H1 (cell line): ENCODE data around the gene PRCD.

Experiments
- CREB1 ChIP-seq: IDR thresholded peaks from 2 replicates; pipeline ENCODE4 v1.6.1; 2012; ENCODE audit warnings: inconsistent platforms
- TF ChIP-seq, protein P1 (sequence below): IDR thresholded peaks from 2 replicates; pipeline ENCODE4 v1.6.1; 2012; ENCODE audit warnings: inconsistent platforms
- TF ChIP-seq, protein P2 (sequence below), 3 experiments: IDR thresholded peaks; 1 replicate in 2 of 3; 2 replicates in 1 of 3; pipeline versions ENCODE4 v1.5.1 to v1.6.1; 2011; ENCODE audit warnings: low read length in 3 of 3, mild to moderate bottlenecking in 3 of 3, inconsistent platforms in 2 of 3, low read depth in 1 of 3, moderate library complexity in 1 of 3; ENCODE audit not compliant: insufficient read depth in 1 of 3; ENCODE audit errors: control extremely low read depth in 1 of 3

DNA sequence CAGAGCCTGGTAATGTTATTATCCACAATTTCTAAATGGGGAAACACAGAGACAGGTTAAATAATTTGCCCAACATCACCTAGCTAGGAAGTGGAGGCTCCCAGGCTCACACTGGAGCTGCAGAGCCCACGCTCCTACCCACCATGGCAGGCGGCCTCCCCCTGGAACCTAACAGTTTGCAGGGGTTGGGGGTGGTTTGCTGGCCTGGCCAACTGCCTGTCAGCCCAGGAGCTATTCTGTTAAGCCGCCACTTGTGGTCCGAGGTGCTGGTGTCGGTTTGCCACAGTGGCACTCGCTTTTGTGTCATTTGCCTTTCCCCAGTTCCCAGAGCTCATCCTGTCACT, 3.6 kb downstream of the PRCD start:
- TF ChIP-seq CREB1 = no peak
- TF ChIP-seq, protein P1, sequence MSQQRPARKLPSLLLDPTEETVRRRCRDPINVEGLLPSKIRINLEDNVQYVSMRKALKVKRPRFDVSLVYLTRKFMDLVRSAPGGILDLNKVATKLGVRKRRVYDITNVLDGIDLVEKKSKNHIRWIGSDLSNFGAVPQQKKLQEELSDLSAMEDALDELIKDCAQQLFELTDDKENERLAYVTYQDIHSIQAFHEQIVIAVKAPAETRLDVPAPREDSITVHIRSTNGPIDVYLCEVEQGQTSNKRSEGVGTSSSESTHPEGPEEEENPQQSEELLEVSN = no peak
- TF ChIP-seq, protein P2, sequence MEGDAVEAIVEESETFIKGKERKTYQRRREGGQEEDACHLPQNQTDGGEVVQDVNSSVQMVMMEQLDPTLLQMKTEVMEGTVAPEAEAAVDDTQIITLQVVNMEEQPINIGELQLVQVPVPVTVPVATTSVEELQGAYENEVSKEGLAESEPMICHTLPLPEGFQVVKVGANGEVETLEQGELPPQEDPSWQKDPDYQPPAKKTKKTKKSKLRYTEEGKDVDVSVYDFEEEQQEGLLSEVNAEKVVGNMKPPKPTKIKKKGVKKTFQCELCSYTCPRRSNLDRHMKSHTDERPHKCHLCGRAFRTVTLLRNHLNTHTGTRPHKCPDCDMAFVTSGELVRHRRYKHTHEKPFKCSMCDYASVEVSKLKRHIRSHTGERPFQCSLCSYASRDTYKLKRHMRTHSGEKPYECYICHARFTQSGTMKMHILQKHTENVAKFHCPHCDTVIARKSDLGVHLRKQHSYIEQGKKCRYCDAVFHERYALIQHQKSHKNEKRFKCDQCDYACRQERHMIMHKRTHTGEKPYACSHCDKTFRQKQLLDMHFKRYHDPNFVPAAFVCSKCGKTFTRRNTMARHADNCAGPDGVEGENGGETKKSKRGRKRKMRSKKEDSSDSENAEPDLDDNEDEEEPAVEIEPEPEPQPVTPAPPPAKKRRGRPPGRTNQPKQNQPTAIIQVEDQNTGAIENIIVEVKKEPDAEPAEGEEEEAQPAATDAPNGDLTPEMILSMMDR (IDR thresholded peaks at IDR 0.05; ENCODE audit: control extremely low read depth in 1 of 3, insufficient read depth in 1 of 3, low read depth in 1 of 3, low read length in 3 of 3) = no peak
